GM23338 (cell line): ENCODE data around the gene UPF3B. TPM values are rescaled to one million over a fixed set of nuclear protein-coding genes. Genes with fewer than 3 reads are reported as not detected.
"Not testable (repeated sequence)": the region's sequence is repeated elsewhere in the genome, so short reads cannot be mapped to it uniquely, and the experiment has no call there.

Experiments
- ATAC-seq: fragments of 200-7000 bp; cut with Tn5 transposase; 3 replicates; pipeline ENCODE4 v1.9.1; 2020
- DNase-seq: peaks from one replicate; pipeline ENCODE4 v3.0.0-alpha.2; 2015; ENCODE audit warnings: low spot score
- H2AFZ ChIP-seq: fragments of 200-600 bp; sonication (generic); 2 replicates; pipeline ENCODE4 v1.8.0; 2016; ENCODE audit warnings: antibody characterized with exemption, mild to moderate bottlenecking, moderate library complexity
- H3F3A ChIP-seq: fragments of 200-600 bp; sonication (generic); replicated peaks from 2 replicates; pipeline ENCODE4 v1.8.0; 2017; ENCODE audit warnings: antibody characterized with exemption, mixed run types, low read depth
- H3K27ac ChIP-seq: fragments of 200-600 bp; sonication (generic); 2 replicates; pipeline ENCODE4 v1.6.1; 2016; ENCODE audit warnings: low read depth
- H3K27me3 ChIP-seq: fragments of 200-600 bp; sonication (generic); 2 replicates; pipeline ENCODE4 v1.8.0; 2016; ENCODE audit warnings: mild to moderate bottlenecking, mixed run types, moderate library complexity; ENCODE audit not compliant: insufficient read depth
- H3K36me3 ChIP-seq: fragments of 200-600 bp; sonication (generic); 2 replicates; pipeline ENCODE4 v1.8.0; 2016; ENCODE audit warnings: mild to moderate bottlenecking; ENCODE audit not compliant: insufficient read depth
- H3K4me1 ChIP-seq: fragments of 200-600 bp; sonication (generic); 2 replicates; pipeline ENCODE4 v1.8.0; 2016; ENCODE audit warnings: mild to moderate bottlenecking, moderate library complexity; ENCODE audit not compliant: insufficient read depth
- H3K4me2 ChIP-seq: fragments of 200-600 bp; sonication (generic); 2 replicates; pipeline ENCODE4 v1.7.1; 2017; ENCODE audit warnings: mixed run types
- H3K4me3 ChIP-seq: fragments of 200-600 bp; sonication (generic); 2 replicates; pipeline ENCODE4 v1.6.1; 2016; ENCODE audit warnings: mixed run types
- H3K79me2 ChIP-seq: fragments of 200-600 bp; sonication (generic); replicated peaks from 2 replicates; pipeline ENCODE4 v1.8.0; 2017; ENCODE audit warnings: mild to moderate bottlenecking; ENCODE audit not compliant: insufficient read depth
- H3K9me2 ChIP-seq: fragments of 200-600 bp; sonication (generic); 2 replicates; pipeline ENCODE4 v1.8.0; 2017; ENCODE audit not compliant: insufficient read depth
- H4K20me1 ChIP-seq: fragments of 200-600 bp; sonication (generic); replicated peaks from 2 replicates; pipeline ENCODE4 v1.8.0; 2017; ENCODE audit warnings: mild to moderate bottlenecking; ENCODE audit not compliant: insufficient read depth
- H3K27ac Mint-ChIP-seq: 2 replicates; pipeline ENCODE4 v1.8.0; 2020; ENCODE audit warnings: inconsistent platforms, mild to moderate bottlenecking, moderate library complexity, mixed read lengths
- H3K27me3 Mint-ChIP-seq: 3 replicates; pipeline ENCODE4 v1.8.0; 2022; ENCODE audit warnings: low read depth, mild to moderate bottlenecking, moderate library complexity, mixed read lengths, inconsistent platforms; ENCODE audit not compliant: insufficient read depth, poor library complexity
- H3K36me3 Mint-ChIP-seq: 3 replicates; pipeline ENCODE4 v1.8.0; 2021; ENCODE audit warnings: low read depth, mild to moderate bottlenecking, inconsistent platforms, moderate library complexity, mixed read lengths
- H3K4me1 Mint-ChIP-seq: 3 replicates; pipeline ENCODE4 v1.8.0; 2020; ENCODE audit warnings: mild to moderate bottlenecking, inconsistent platforms, mixed read lengths
- H3K4me3 Mint-ChIP-seq: 3 replicates; pipeline ENCODE4 v1.8.0; 2021; ENCODE audit warnings: moderate library complexity, mild to moderate bottlenecking, inconsistent platforms, mixed read lengths
- H3K9me3 Mint-ChIP-seq: 3 replicates; pipeline ENCODE4 v1.8.0; 2020; ENCODE audit warnings: moderate library complexity, mild to moderate bottlenecking, inconsistent platforms, mixed read lengths
- EZH2 ChIP-seq: fragments of 200-600 bp; sonication (generic); IDR thresholded peaks from one replicate; pipeline ENCODE4 v1.8.0; 2017; ENCODE audit warnings: antibody characterized with exemption, mild to moderate bottlenecking, low read depth; ENCODE audit not compliant: unreplicated experiment
- NANOG ChIP-seq: IDR thresholded peaks from 2 replicates; pipeline ENCODE4 v1.6.1; 2016; ENCODE audit warnings: antibody characterized with exemption, borderline replicate concordance
- ZNF462 ChIP-seq: fragments of 250-450 bp; sonication (Bioruptor Pico); IDR thresholded peaks from 2 replicates; pipeline ENCODE4 v1.5.0; 2020; ENCODE audit warnings: mild to moderate bottlenecking, moderate library complexity
- polyA plus RNA-seq: library from polyadenylated mRNA; unstranded; fragments of >200 nt; fragmentation: Nextera tagmentation; extraction: Ambion mirVana; gene quantifications from 2 replicates; pipeline ENCODE4 v1.2.1, GENCODE V29; 2016
- total RNA-seq: library from RNA; depleted of rRNA; stranded (reverse); fragments of >200 nt; shearing (Covaris generic); gene quantifications from 2 replicates; pipeline ENCODE4 v1.2.3, GENCODE V29; 2014

Gene UPF3B
- total and polyA plus RNA-seq, 2 experiments from 2014 or later = 9.4 to 62.0 TPM

GRCh38 chrX:119826399-119826959 lies 26.3 kb downstream of the UPF3B start (continued):
- TF ChIP-seq ZNF462 (CRISPR knock-in tag) (no peak), EZH2 (no peak), NANOG (no peak)

GRCh38 chrX:119824221-119824620 lies 28.5 kb downstream of the UPF3B start:
- H3K4me3 Mint-ChIP-seq, H3K27ac ChIP-seq, H4K20me1 ChIP-seq, H3F3A ChIP-seq, H3K4me1 Mint-ChIP-seq, H3K27ac Mint-ChIP-seq, H3K4me1 ChIP-seq, H3K4me3 ChIP-seq, DNase-seq, H3K4me2 ChIP-seq, H2AFZ ChIP-seq, H3K9me2 ChIP-seq, H3K79me2 ChIP-seq, H3K36me3 ChIP-seq, ATAC-seq, H3K36me3 Mint-ChIP-seq, H3K27me3 Mint-ChIP-seq, H3K9me3 Mint-ChIP-seq, H3K27me3 ChIP-seq: not testable (repeated sequence)

GRCh38 chrX:119821703-119822102 lies 31.1 kb downstream of the UPF3B start:
- H3K27ac ChIP-seq = not testable (repeated sequence)

More at GRCh38 chrX:119821703-119822102, 31.1 kb downstream of the UPF3B start:
- H3K4me1 ChIP-seq, H3K36me3 Mint-ChIP-seq, DNase-seq, H3K4me3 ChIP-seq, H3K4me1 Mint-ChIP-seq, H3K27me3 Mint-ChIP-seq, H3K9me3 Mint-ChIP-seq, H2AFZ ChIP-seq, H3K36me3 ChIP-seq, H3K4me2 ChIP-seq, H3K79me2 ChIP-seq, H3K9me2 ChIP-seq, ATAC-seq, H3K27me3 ChIP-seq, H3K4me3 Mint-ChIP-seq, H3K27ac Mint-ChIP-seq, H4K20me1 ChIP-seq, H3F3A ChIP-seq: not testable (repeated sequence)
